SK-N-SH (cell line): ENCODE data around the gene DIS3L2.

ENCODE experiments used
- CTCF ChIP-seq: fragments of 200-600 bp; sonication (generic); IDR thresholded peaks from 2 replicates; pipeline ENCODE4 v1.6.1; 2017; ENCODE audit warnings: antibody characterized with exemption, mild to moderate bottlenecking, moderate library complexity
- EP300 ChIP-seq, 2 experiments: IDR thresholded peaks; 2 replicates each; pipeline versions ENCODE4 v1.4.0 to v1.6.1; 2012; ENCODE audit warnings: borderline replicate concordance in 1 of 2, low read depth in 1 of 2, low read length in 1 of 2
- MXI1 ChIP-seq: IDR thresholded peaks from 2 replicates; pipeline ENCODE4 v1.6.1; 2012; ENCODE audit warnings: mild to moderate bottlenecking, low read depth, low read length, improper control_type of control experiment
- RFX5 ChIP-seq: IDR thresholded peaks from 2 replicates; pipeline ENCODE4 v1.6.1; 2012; ENCODE audit warnings: mild to moderate bottlenecking, improper control_type of control experiment, low read length
- SIN3A ChIP-seq: IDR thresholded peaks from 2 replicates; pipeline ENCODE4 v1.6.1; 2012; ENCODE audit warnings: low read depth, mild to moderate bottlenecking, low read length, moderate library complexity, borderline replicate concordance
- TAF1 ChIP-seq: IDR thresholded peaks from 2 replicates; pipeline ENCODE4 v1.6.1; 2012; ENCODE audit warnings: low read depth, mild to moderate bottlenecking, low read length, moderate library complexity, borderline replicate concordance
- TCF12 ChIP-seq: IDR thresholded peaks from 2 replicates; pipeline ENCODE4 v1.4.0; 2012
- TEAD4 ChIP-seq: IDR thresholded peaks from 2 replicates; pipeline ENCODE4 v1.4.0; 2012; ENCODE audit warnings: mild to moderate bottlenecking, borderline replicate concordance; ENCODE audit not compliant: insufficient read depth
- YY1 ChIP-seq: IDR thresholded peaks from 2 replicates; pipeline ENCODE4 v1.4.0; 2012; ENCODE audit warnings: low read depth, mild to moderate bottlenecking
- TF ChIP-seq, protein P1 (sequence below): fragments of 150-350 bp; IDR thresholded peaks from 2 replicates; pipeline ENCODE4 v1.6.1; 2017; ENCODE audit warnings: antibody characterized with exemption, low read length, low read depth, borderline replicate concordance
- TF ChIP-seq, protein P2 (sequence below): IDR thresholded peaks from 2 replicates; pipeline ENCODE4 v1.6.1; 2012; ENCODE audit warnings: mild to moderate bottlenecking, low read depth, low read length, moderate library complexity

DNA sequence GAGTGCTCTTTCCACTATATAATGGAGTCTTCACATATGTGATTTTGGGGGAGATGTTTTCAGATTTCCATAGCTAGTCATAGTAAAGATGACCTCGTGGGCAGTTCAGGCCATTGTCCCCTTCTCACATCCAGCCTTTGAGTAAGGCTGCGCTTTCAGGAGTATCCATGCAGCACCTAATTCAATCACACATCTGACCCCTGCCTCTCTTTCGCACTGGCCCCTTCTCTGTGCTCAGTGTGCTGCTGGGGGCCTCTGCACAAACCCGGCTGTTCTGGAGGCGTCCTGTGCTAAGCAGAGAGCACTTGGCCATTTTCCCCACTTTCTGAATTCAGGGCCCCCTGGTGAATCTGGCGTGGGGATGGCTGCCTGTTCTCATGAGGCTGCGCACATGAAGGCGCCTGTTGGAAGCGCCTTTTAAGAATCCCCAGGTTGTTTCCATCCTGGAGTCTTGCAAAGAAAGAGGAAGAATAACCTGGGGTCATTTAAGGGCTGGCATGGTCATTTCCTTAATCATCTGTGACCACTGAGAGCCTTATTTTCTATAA is 321.1 kb downstream of the DIS3L2 start:
- TF ChIP-seq CTCF = no peak
- no peak for TF ChIP-seq EP300 (IDR thresholded peaks at IDR 0.05; ENCODE audit: borderline replicate concordance in 1 of 2, low read depth in 1 of 2, low read length in 1 of 2)
- no peak for TF ChIP-seq TAF1
- TF ChIP-seq, protein P1, sequence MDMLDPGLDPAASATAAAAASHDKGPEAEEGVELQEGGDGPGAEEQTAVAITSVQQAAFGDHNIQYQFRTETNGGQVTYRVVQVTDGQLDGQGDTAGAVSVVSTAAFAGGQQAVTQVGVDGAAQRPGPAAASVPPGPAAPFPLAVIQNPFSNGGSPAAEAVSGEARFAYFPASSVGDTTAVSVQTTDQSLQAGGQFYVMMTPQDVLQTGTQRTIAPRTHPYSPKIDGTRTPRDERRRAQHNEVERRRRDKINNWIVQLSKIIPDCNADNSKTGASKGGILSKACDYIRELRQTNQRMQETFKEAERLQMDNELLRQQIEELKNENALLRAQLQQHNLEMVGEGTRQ = no peak
- no peak for TF ChIP-seq RFX5
- no peak for TF ChIP-seq SIN3A
- no peak for TF ChIP-seq YY1
- TF ChIP-seq, protein P2, sequence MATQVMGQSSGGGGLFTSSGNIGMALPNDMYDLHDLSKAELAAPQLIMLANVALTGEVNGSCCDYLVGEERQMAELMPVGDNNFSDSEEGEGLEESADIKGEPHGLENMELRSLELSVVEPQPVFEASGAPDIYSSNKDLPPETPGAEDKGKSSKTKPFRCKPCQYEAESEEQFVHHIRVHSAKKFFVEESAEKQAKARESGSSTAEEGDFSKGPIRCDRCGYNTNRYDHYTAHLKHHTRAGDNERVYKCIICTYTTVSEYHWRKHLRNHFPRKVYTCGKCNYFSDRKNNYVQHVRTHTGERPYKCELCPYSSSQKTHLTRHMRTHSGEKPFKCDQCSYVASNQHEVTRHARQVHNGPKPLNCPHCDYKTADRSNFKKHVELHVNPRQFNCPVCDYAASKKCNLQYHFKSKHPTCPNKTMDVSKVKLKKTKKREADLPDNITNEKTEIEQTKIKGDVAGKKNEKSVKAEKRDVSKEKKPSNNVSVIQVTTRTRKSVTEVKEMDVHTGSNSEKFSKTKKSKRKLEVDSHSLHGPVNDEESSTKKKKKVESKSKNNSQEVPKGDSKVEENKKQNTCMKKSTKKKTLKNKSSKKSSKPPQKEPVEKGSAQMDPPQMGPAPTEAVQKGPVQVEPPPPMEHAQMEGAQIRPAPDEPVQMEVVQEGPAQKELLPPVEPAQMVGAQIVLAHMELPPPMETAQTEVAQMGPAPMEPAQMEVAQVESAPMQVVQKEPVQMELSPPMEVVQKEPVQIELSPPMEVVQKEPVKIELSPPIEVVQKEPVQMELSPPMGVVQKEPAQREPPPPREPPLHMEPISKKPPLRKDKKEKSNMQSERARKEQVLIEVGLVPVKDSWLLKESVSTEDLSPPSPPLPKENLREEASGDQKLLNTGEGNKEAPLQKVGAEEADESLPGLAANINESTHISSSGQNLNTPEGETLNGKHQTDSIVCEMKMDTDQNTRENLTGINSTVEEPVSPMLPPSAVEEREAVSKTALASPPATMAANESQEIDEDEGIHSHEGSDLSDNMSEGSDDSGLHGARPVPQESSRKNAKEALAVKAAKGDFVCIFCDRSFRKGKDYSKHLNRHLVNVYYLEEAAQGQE = no peak
- TF ChIP-seq MXI1 = no peak
- no peak for TF ChIP-seq TCF12
- no peak for TF ChIP-seq TEAD4
